Measurements from ENCODE around the gene ELANE.

DNA sequence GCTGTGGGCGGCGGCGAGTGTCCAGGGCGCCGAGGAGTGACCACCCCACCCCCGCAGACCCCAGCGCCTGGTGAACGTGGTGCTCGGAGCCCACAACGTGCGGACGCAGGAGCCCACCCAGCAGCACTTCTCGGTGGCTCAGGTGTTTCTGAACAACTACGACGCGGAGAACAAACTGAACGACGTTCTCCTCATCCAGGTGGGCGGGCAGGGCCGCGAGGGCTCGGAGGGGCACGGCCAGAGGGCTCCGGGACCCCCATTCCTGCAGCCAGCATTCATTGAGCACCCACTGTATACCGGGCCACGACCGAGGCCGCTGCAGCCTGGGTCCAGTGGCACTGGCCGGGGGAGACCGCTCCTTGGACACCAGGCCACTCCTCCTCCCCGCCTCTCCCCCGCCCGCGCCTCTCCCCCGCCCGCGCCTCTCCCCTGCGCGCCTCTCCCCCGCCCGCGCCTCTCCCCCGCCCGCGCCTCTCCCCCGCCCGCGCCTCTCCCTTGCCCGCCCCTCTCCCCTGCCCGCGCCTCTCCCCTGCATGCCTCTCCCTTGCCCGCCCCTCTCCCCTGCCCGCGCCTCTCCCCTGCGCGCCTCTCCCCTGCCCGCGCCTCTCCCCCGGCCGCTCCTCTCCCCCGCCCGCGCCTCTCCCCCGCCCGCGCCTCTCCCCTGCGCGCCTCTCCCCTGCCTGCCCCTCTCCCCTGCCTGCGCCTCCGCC lies 8.1 kb upstream of the ELANE start:
- TF ChIP-seq SPI1 (IDR thresholded peaks at IDR 0.05; ENCODE audit: borderline replicate concordance, low read depth) (no peak), POLR2AphosphoS5 (IDR thresholded peaks at IDR 0.05; ENCODE audit: low read depth) (peak; percentile 60; the same call in 1 of the 2 replicates), GABPA (IDR thresholded peaks at IDR 0.05; ENCODE audit: low read depth) (no peak)
- TF ChIP-seq, protein P1, sequence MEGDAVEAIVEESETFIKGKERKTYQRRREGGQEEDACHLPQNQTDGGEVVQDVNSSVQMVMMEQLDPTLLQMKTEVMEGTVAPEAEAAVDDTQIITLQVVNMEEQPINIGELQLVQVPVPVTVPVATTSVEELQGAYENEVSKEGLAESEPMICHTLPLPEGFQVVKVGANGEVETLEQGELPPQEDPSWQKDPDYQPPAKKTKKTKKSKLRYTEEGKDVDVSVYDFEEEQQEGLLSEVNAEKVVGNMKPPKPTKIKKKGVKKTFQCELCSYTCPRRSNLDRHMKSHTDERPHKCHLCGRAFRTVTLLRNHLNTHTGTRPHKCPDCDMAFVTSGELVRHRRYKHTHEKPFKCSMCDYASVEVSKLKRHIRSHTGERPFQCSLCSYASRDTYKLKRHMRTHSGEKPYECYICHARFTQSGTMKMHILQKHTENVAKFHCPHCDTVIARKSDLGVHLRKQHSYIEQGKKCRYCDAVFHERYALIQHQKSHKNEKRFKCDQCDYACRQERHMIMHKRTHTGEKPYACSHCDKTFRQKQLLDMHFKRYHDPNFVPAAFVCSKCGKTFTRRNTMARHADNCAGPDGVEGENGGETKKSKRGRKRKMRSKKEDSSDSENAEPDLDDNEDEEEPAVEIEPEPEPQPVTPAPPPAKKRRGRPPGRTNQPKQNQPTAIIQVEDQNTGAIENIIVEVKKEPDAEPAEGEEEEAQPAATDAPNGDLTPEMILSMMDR (IDR thresholded peaks at IDR 0.05; ENCODE audit: insufficient read depth, low read length): no peak
- TF ChIP-seq, protein P2, sequence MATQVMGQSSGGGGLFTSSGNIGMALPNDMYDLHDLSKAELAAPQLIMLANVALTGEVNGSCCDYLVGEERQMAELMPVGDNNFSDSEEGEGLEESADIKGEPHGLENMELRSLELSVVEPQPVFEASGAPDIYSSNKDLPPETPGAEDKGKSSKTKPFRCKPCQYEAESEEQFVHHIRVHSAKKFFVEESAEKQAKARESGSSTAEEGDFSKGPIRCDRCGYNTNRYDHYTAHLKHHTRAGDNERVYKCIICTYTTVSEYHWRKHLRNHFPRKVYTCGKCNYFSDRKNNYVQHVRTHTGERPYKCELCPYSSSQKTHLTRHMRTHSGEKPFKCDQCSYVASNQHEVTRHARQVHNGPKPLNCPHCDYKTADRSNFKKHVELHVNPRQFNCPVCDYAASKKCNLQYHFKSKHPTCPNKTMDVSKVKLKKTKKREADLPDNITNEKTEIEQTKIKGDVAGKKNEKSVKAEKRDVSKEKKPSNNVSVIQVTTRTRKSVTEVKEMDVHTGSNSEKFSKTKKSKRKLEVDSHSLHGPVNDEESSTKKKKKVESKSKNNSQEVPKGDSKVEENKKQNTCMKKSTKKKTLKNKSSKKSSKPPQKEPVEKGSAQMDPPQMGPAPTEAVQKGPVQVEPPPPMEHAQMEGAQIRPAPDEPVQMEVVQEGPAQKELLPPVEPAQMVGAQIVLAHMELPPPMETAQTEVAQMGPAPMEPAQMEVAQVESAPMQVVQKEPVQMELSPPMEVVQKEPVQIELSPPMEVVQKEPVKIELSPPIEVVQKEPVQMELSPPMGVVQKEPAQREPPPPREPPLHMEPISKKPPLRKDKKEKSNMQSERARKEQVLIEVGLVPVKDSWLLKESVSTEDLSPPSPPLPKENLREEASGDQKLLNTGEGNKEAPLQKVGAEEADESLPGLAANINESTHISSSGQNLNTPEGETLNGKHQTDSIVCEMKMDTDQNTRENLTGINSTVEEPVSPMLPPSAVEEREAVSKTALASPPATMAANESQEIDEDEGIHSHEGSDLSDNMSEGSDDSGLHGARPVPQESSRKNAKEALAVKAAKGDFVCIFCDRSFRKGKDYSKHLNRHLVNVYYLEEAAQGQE (IDR thresholded peaks at IDR 0.05; ENCODE audit: insufficient replicate concordance, low read depth): no peak
